Heart left ventricle (tissue), 13 donors: ENCODE results near the gene KCNMB4.

Source experiments
- CTCF ChIP-seq, 12 donors: fragments of 200-600 bp; sonication (generic) in 4 of 12; IDR thresholded peaks; one replicate each; pipeline versions ENCODE4 v1.5.0 to v1.8.0; 2018 to 2022; ENCODE audit warnings: antibody characterized with exemption in 12 of 12, mild to moderate bottlenecking in 5 of 12
- POLR2A ChIP-seq, 2 donors: fragments of 450-650 bp; IDR thresholded peaks; one replicate each; pipeline ENCODE4 v1.6.1; 2017; ENCODE audit warnings: antibody characterized with exemption in 2 of 2, mild to moderate bottlenecking in 2 of 2, moderate library complexity in 2 of 2
- donor health status: ischemic (EF 13 %, LVEDD 7.1; RV severe dilation, severe dysfunction).
- donor health status: DM: no; HTN: yes; CAD: no.
- donor health status: DM: no; HTN: no; CAD: no.
- donor health status: ischemic (EF 25% LVEDD 6.9; RV normal size, moderate dysfunction).
- donor health status: ischemic (EF 25% LVEDD 5.7; RV mildly dilated, moderate dysfunction).
- donor health status: ischemic (EF 35%, LVEDD 5.7; RV mildly dilated, moderate dysfunction).
- donor health status: nonischemic (EF 11% LVEDD 7.7; RV severe dilation, severe dysfunction).
- donor health status: DM: yes; HTN: yes; CAD: no.
- donor health status: PGD.
- donor health status: ischemic (EF 29% LVEDD 5.4; RV normal size, mild dysfunction).
- donor health status: nonischemic (EF 23%, LVEDD 6.1; RV moderate dilation, normal function).

DNA sequence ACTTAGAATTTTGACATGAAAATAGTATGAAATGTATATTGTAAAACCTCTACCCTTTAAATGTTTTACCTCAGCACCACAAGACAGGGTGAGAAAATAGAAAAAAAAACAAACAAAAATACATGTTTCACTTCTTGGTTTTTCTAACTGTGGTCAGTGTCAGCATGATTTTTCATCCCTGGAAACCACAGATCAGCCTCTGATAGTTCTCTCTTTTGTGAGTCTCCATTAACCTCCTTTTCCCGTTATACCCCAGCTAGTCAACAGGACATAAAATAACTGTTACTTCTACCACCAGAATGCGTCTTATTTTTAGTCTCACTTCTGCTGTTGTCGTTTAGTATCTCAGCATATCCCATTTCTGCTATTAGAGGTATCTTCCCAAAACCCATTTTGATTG is 48.3 kb upstream of the KCNMB4 start:
- no peak for TF ChIP-seq CTCF (IDR thresholded peaks at IDR 0.05)
- TF ChIP-seq POLR2A (IDR thresholded peaks at IDR 0.05): no peak
